Lung (tissue), 12 donors: ENCODE measurements around the gene ZNF559. TPM values are rescaled to one million over a fixed set of nuclear protein-coding genes. Genes with fewer than 3 reads are reported as not detected.
"Not testable (repeated sequence)": the region's sequence is repeated elsewhere in the genome, so short reads cannot be mapped to it uniquely, and the experiment has no call there.

ENCODE experiments used
- ATAC-seq: fragments of 200-7000 bp; cut with Tn5 transposase; one replicate; pipeline ENCODE4 v1.9.1; 2020; ENCODE audit warnings: moderate number of reproducible peaks; ENCODE audit not compliant: insufficient read depth, low FRiP score
- DNase-seq, 3 donors: peaks; one replicate each; pipeline ENCODE4 v3.0.0-alpha.2; 2013 to 2017
- H3K27ac ChIP-seq, 2 donors: one replicate each; pipeline ENCODE4 v1.5.1; 2013; ENCODE audit warnings: mild to moderate bottlenecking in 2 of 2, moderate library complexity in 2 of 2, control low read depth in 1 of 2, inconsistent platforms in 1 of 2, low read depth in 1 of 2, low read length in 1 of 2
- H3K27me3 ChIP-seq, 3 donors: one replicate each; pipeline ENCODE4 v1.5.1; 2013; ENCODE audit warnings: low read length in 2 of 3; ENCODE audit not compliant: control insufficient read depth in 3 of 3, insufficient read depth in 3 of 3
- H3K36me3 ChIP-seq, 4 donors: one replicate each; pipeline ENCODE4 v1.5.1; 2013; ENCODE audit warnings: low read length in 4 of 4, mild to moderate bottlenecking in 1 of 4, moderate library complexity in 1 of 4; ENCODE audit not compliant: control insufficient read depth in 4 of 4, insufficient read depth in 4 of 4
- H3K4me1 ChIP-seq, 5 donors: one replicate each; pipeline ENCODE4 v1.5.1; 2013; ENCODE audit warnings: low read length in 5 of 5, mild to moderate bottlenecking in 2 of 5, moderate library complexity in 1 of 5; ENCODE audit not compliant: control insufficient read depth in 5 of 5, insufficient read depth in 5 of 5
- H3K4me3 ChIP-seq: one replicate; pipeline ENCODE4 v1.5.1; 2013; ENCODE audit warnings: mild to moderate bottlenecking, control low read depth, moderate library complexity
- H3K9ac ChIP-seq, 2 donors: one replicate each; pipeline ENCODE4 v1.5.1; 2013; ENCODE audit warnings: low read length in 2 of 2, control low read depth in 1 of 2; ENCODE audit not compliant: insufficient read depth in 1 of 2
- H3K9me3 ChIP-seq, 4 donors: one replicate each; pipeline ENCODE4 v1.5.1; 2013; ENCODE audit warnings: low read length in 3 of 4, mild to moderate bottlenecking in 1 of 4, moderate library complexity in 1 of 4; ENCODE audit not compliant: control insufficient read depth in 4 of 4, insufficient read depth in 3 of 4
- CTCF ChIP-seq: IDR thresholded peaks from 2 replicates; pipeline ENCODE4 v1.5.1; 2012; ENCODE audit warnings: mild to moderate bottlenecking; ENCODE audit errors: control extremely low read depth, extremely low read depth
- WGBS, 2 donors: extraction: QIAGEN DNeasy Blood & Tissue Kit; methylation state at CpG; one replicate each; pipeline ENCODE4 v1.1.7; 2013; 5-methylcytosine and 5-hydroxymethylcytosine counted together
- polyA plus RNA-seq, 2 donors: library from polyadenylated mRNA; stranded (reverse); fragments of 200-250 nt; gene quantifications; one replicate each; pipeline ENCODE4 v1.2.1, GENCODE V29; 2013
- total RNA-seq, 2 donors: library from RNA; depleted of rRNA in 1 of 2; stranded (reverse); fragments of >200 nt in 1 of 2; gene quantifications; one replicate each; pipeline ENCODE4 v1.2.1, GENCODE V29; 2014 to 2021
- donor health status: control.
- donor health status: control.
- donor health status: Bipolar disorder and iron deficiency.
- donor health status: healthy.
- donor health status: DM: yes; HTN: yes; CAD: no.

The ZNF559 gene
- total and polyA plus RNA-seq, 4 donors, result 9.3 to 57.9 (median 15.0) TPM

GRCh38 chr19:9321338-9321737 lies 2.6 kb upstream of the ZNF559 start:
- ATAC-seq (no peak), DNase-seq (no peak)
- 94 to 95% methylated on average over 17 to 23 of the region's 23 CpGs for WGBS, 2 donors
- Histone ChIP-seq H3K4me3 (no peak overlapping the region), H3K9ac (no peak overlapping the region), H3K36me3 (peaks cover 0 to 9% (median 0%) of the 10 kb centered on the region in 4 donors), H3K4me1 (peaks cover 0 to 3% (median 0%) of the 10 kb centered on the region in 5 donors), H3K27me3 (no peaks in the 10 kb centered on the region), H3K27ac (no peak overlapping the region), H3K9me3 (peaks cover 0 to 15% (median 2%) of the 10 kb centered on the region in 4 donors)
- no peak for TF ChIP-seq CTCF

- H3K9me3 ChIP-seq, result peaks cover 0 to 15% (median 2%) of the 10 kb centered on the region in 4 donors
- 96 to 98% methylated on average over 7 to 12 of the region's 14 CpGs for WGBS, 2 donors
- H3K27ac ChIP-seq, H3K27me3 ChIP-seq, DNase-seq, H3K4me3 ChIP-seq, H3K9ac ChIP-seq, ATAC-seq, H3K4me1 ChIP-seq: not testable (repeated sequence)
- H3K36me3 ChIP-seq, result peaks cover 0 to 12% (median 0%) of the 10 kb centered on the region in 4 donors
These were observed 2.2 kb upstream of the ZNF559 start for GRCh38 chr19:9321756-9322155.

- not testable (repeated sequence) for DNase-seq, ATAC-seq, H3K27me3 ChIP-seq, H3K9ac ChIP-seq, H3K27ac ChIP-seq, H3K4me3 ChIP-seq, H3K4me1 ChIP-seq
- peaks cover 0 to 15% (median 1%) of the 10 kb centered on the region in 4 donors for H3K36me3 ChIP-seq
- 93 to 96% methylated on average over 10 of the region's 10 CpGs for WGBS, 2 donors
- H3K9me3 ChIP-seq, result peaks cover 0 to 15% (median 3%) of the 10 kb centered on the region in 4 donors
These were observed 1.8 kb upstream of the ZNF559 start for GRCh38 chr19:9322201-9322600.

GRCh38 chr19:9323557-9323918 lies 441 bp upstream of the ZNF559 start:
- H3K36me3 ChIP-seq, result peaks cover 0 to 22% (median 4%) of the 10 kb centered on the region in 4 donors
- no peaks in the 10 kb centered on the region for H3K27me3 ChIP-seq
- peak overlapping the region; percentile 96 for H3K4me3 ChIP-seq
- peaks cover 0 to 15% (median 5%) of the 10 kb centered on the region in 4 donors for H3K9me3 ChIP-seq
- H3K9ac ChIP-seq, result peak overlapping the region; percentile 33 to 78
- DNase-seq, result peak in 2 of 3 donors; percentile 74 to 85
- peaks cover 0 to 3% (median 0%) of the 10 kb centered on the region in 5 donors for H3K4me1 ChIP-seq
- TF ChIP-seq CTCF, result no peak
- WGBS, 2 donors, result 1 to 3% methylated on average over 9 of the region's 9 CpGs
- H3K27ac ChIP-seq, result peak overlapping the region; percentile 90 to 93
- peak; percentile 74 for ATAC-seq
